ENCODE results near the gene TADA1. TPM values are rescaled to one million over a fixed set of nuclear protein-coding genes. Genes with fewer than 3 reads are reported as not detected.

Gene TADA1
- total RNA-seq, 1 experiment from 2014 or later, result 12.4 TPM

GRCh38 chr1:166848193-166848592, 27.9 kb downstream of the TADA1 start:
- Histone ChIP-seq H3K4me1 (ENCODE audit: insufficient read depth, low read length) (no peaks in the 10 kb centered on the region; the same call in 1 of the 2 replicates), H3K9me3 (ENCODE audit: low read length) (no peaks in the 10 kb centered on the region), H3K27me3 (ENCODE audit: low read length) (no peaks in the 10 kb centered on the region), H3K36me3 (ENCODE audit: low read depth, low read length) (peaks cover 92% of the 10 kb centered on the region), H3K4me3 (ENCODE audit: low read length) (no peak overlapping the region), H3K27ac (ENCODE audit: low read length) (no peak overlapping the region), H4K20me1 (ENCODE audit: low read length) (0 out of 2 replicates have a peak, but pooled peaks cover 8% of the 10 kb centered on the region), H3K9ac (ENCODE audit: low read length) (no peak overlapping the region), H3K4me2 (ENCODE audit: low read length) (no peak overlapping the region), H3K79me2 (ENCODE audit: low read length) (peaks cover 37% of the 10 kb centered on the region; the same call in 1 of the 2 replicates), H2AFZ (ENCODE audit: low read length) (no peak overlapping the region), H3F3A (ENCODE audit: low read length, unreplicated experiment) (no peaks in the 10 kb centered on the region), H3K9me2 (replicated peaks; ENCODE audit: low read length) (no peaks in the 10 kb centered on the region)
- BruUV-seq (replicated peaks), result no TSS peak
- intact Hi-C loops (cut with micrococcal nuclease), result no loop called here
- no peak for ATAC-seq
- CTCF ChIA-PET, result no interaction called here
- POLR2A ChIA-PET (ENCODE audit: unreplicated experiment), result no interaction called here
- DNase-seq, result no peak
- TF ChIP-seq CTCF (conservative IDR thresholded peaks at IDR 0.05; ENCODE audit: low read depth, low read length), result no peak
- TF ChIP-seq EZH2phosphoT487 (IDR thresholded peaks at IDR 0.05; ENCODE audit: borderline replicate concordance, low read length), result no peak
- no peak for TF ChIP-seq EZH2 (IDR thresholded peaks at IDR 0.05; ENCODE audit: low read length, unreplicated experiment)

- DNase-seq (no peak), ATAC-seq (no peak)
- H3K27ac ChIP-seq (ENCODE audit: low read length), result no peak overlapping the region
- no peak overlapping the region for H2AFZ ChIP-seq (ENCODE audit: low read length)
- no peaks in the 10 kb centered on the region for H3K9me2 ChIP-seq (replicated peaks; ENCODE audit: low read length)
- no TSS peak for BruUV-seq (replicated peaks)
- ChIA-PET POLR2A (ENCODE audit: unreplicated experiment) (no interaction called here), CTCF (no interaction called here)
- H3K4me1 ChIP-seq (ENCODE audit: insufficient read depth, low read length), result peaks cover 16% of the 10 kb centered on the region
- intact Hi-C loops (cut with micrococcal nuclease), result no loop called here
- H3K79me2 ChIP-seq (ENCODE audit: low read length), result peaks cover 67% of the 10 kb centered on the region
- H3K4me3 ChIP-seq (ENCODE audit: low read length), result no peak overlapping the region
- H3K27me3 ChIP-seq (ENCODE audit: low read length), result no peaks in the 10 kb centered on the region
- TF ChIP-seq EZH2 (IDR thresholded peaks at IDR 0.05; ENCODE audit: low read length, unreplicated experiment) (no peak), EZH2phosphoT487 (IDR thresholded peaks at IDR 0.05; ENCODE audit: borderline replicate concordance, low read length) (no peak), CTCF (conservative IDR thresholded peaks at IDR 0.05; ENCODE audit: low read depth, low read length) (no peak)
- H3F3A ChIP-seq (ENCODE audit: low read length, unreplicated experiment), result no peaks in the 10 kb centered on the region
- no peaks in the 10 kb centered on the region for H3K9me3 ChIP-seq (ENCODE audit: low read length)
- H4K20me1 ChIP-seq (ENCODE audit: low read length), result no peaks in the 10 kb centered on the region
- no peak overlapping the region for H3K9ac ChIP-seq (ENCODE audit: low read length)
- peaks cover 79% of the 10 kb centered on the region for H3K36me3 ChIP-seq (ENCODE audit: low read depth, low read length)
- H3K4me2 ChIP-seq (ENCODE audit: low read length), result no peak overlapping the region
Observed at GRCh38 chr1:166844791-166845190, 31.3 kb downstream of the TADA1 start.

GRCh38 chr1:166843769-166844596, 32.1 kb downstream of the TADA1 start:
- no peak overlapping the region for H3K4me3 ChIP-seq (ENCODE audit: low read length)
- H3K79me2 ChIP-seq (ENCODE audit: low read length), result peaks cover 60% of the 10 kb centered on the region
- no TSS peak for BruUV-seq (replicated peaks)
- peaks cover 18% of the 10 kb centered on the region for H3K4me1 ChIP-seq (ENCODE audit: insufficient read depth, low read length)
- ATAC-seq (peak; percentile 1; the same call in 1 of the 2 replicates), DNase-seq (no peak)
- no peak for TF ChIP-seq CTCF (conservative IDR thresholded peaks at IDR 0.05; ENCODE audit: low read depth, low read length)
- no peak for TF ChIP-seq EZH2phosphoT487 (IDR thresholded peaks at IDR 0.05; ENCODE audit: borderline replicate concordance, low read length)
- H3K36me3 ChIP-seq (ENCODE audit: low read depth, low read length), result peaks cover 71% of the 10 kb centered on the region
- no peaks in the 10 kb centered on the region for H3K9me2 ChIP-seq (replicated peaks; ENCODE audit: low read length)
- no peak overlapping the region for H3K9ac ChIP-seq (ENCODE audit: low read length)
- no peaks in the 10 kb centered on the region for H3F3A ChIP-seq (ENCODE audit: low read length, unreplicated experiment)
- no peaks in the 10 kb centered on the region for H3K9me3 ChIP-seq (ENCODE audit: low read length)
- no peak overlapping the region for H2AFZ ChIP-seq (ENCODE audit: low read length)
- H4K20me1 ChIP-seq (ENCODE audit: low read length), result no peaks in the 10 kb centered on the region
- intact Hi-C loops (cut with micrococcal nuclease), result no loop called here
- POLR2A ChIA-PET (ENCODE audit: unreplicated experiment), result no interaction called here
- H3K4me2 ChIP-seq (ENCODE audit: low read length), result no peak overlapping the region
- no peak overlapping the region for H3K27ac ChIP-seq (ENCODE audit: low read length)
- CTCF ChIA-PET, result interaction anchor here (0.5 kb wide), 1 partner anchor 376 kb away, joined by 3 read pairs; the partner anchor contains the start of gene POU2F1
- H3K27me3 ChIP-seq (ENCODE audit: low read length), result no peaks in the 10 kb centered on the region
